Measurements from ENCODE around the gene RNF175.
"Not testable (repeated sequence)": the region's sequence is repeated elsewhere in the genome, so short reads cannot be mapped to it uniquely, and the experiment has no call there.

The RNF175 gene

DNA sequence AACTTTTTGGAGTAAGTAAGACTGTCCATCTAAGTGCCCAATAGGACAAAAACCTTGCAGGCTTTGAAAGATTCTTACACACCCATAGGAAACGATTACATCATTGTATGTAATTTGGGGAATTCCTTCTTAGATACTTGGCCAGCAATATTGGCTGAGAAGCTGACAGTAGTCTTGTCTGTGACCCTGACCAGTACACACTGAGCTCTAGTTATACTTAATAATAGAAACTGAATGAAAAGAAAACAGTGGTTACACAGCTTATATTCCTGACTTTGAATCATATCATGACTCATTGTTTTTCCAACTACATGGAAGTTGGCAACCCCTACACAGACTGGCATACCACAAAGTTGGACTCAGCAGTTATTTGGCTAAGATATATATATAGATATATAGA is 82.8 kb downstream of the RNF175 start:
- no peak for DNase-seq (ENCODE audit: low spot score)

DNA sequence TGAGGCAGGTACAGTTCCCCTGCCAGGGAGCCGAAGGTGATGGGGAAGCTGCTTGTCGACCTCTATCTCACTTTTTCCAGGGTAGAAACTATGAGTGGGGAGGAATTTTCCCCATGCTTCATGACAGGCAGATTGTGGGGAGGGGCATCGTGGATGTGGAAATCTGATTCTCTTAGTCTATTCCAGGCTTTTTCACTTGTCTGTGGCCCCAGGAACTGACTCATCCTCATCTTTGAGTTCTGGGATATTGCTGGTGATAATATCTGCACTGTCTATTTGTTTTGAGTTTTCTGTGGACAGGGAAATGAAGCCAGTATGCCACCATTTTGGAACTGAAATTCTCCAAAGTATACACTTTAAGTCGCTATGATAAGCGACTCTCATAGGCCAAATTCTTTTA is 83.3 kb downstream of the RNF175 start:
- no peak for DNase-seq (ENCODE audit: low spot score)

DNA sequence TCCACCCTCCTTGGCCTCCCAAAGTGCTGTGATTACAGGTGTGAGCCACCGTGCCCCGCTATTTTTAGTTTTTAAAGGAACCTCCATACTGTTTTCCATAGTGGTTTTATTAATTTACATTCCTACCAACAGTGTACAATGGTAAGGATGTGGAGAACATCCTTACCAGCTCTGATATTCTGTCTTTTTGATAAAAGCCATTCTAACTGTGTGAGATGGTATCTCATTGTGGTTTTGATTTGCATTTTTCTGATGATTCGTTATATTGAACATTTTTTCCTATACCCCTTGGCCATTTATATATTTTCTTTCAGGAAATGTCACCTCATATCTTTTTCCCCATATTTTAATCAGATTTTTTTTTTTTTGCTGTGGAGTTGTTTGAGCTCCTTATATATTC is 90.0 kb downstream of the RNF175 start:
- no peak for DNase-seq (ENCODE audit: low spot score)

DNA sequence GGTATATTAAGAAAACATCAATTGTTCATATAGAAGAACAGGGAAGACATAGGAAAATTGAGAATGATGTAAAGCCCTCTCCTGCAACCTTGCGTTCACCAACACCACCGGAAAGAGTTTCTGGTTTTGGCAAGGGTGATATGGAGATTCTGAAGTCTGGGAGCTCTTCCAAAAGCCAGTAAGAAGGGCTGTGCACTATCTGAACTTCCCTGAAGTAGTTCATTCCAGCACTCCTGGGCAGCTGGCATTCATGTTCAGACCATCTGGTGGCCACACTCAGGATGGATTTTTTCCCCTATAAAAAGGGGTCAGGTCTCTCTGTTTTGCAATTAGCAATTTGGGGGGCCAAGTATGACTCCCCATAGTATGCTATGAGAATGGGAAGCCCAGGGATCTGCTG is 91.2 kb downstream of the RNF175 start:
- DNase-seq (ENCODE audit: low spot score), result no peak

DNA sequence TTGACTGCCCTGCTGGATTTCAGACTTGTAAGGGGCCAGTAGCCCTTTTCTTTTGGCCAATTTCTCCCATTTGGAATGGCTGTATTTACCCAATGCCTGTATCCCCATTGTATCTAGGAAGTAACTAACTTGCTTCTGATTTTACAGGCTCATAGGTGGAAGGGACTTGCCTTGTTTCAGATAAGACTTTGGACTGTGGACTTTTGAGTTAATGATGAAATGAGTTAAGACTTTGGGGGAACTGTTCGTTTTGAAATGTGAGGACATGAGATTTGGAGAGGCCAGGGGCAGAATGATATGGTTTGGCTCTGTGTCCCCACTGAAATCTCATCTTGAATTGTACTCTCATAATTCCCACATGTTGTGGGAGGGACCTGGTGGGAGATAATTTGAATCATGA is 93.3 kb downstream of the RNF175 start:
- not testable (repeated sequence) for DNase-seq (ENCODE audit: low spot score)

DNA sequence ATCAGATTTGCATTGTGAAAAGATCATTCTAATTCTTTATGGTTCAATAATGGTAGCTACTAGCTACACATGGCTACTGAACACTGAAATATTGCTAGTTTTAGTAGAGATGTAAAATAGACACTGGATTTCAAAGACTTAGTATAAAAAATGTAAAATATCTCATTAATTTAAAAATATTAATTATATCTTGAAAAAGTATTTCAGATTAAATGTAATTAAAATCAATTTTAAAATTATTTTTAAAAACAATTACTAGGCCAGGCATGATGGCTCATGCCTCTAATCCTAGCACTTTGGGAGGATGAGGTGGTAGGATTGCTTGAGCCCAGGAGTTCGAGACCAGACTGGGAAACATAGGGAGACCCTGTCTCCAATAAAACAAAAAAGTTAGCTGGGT is 96.2 kb downstream of the RNF175 start:
- no peak for DNase-seq (ENCODE audit: low spot score)

DNA sequence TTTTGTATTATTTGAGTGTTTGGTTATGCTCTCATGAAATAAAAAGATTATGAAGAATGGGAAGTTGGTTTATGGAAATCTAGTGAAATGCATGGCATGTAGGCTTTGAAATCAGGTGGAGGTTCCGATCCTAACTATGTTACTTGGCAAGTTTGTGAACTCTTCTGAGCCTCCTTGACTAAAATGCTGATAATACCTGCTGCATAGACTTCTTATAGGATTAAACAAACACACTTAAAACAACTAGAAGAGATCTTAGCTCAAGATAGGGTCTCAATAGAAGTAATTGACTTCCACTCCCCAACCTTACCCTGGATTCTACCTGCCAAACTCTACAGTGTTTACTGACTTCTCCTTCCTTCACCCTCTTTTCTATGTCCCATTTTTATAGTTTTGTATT is 97.9 kb downstream of the RNF175 start:
- no peak for DNase-seq (ENCODE audit: low spot score)

DNA sequence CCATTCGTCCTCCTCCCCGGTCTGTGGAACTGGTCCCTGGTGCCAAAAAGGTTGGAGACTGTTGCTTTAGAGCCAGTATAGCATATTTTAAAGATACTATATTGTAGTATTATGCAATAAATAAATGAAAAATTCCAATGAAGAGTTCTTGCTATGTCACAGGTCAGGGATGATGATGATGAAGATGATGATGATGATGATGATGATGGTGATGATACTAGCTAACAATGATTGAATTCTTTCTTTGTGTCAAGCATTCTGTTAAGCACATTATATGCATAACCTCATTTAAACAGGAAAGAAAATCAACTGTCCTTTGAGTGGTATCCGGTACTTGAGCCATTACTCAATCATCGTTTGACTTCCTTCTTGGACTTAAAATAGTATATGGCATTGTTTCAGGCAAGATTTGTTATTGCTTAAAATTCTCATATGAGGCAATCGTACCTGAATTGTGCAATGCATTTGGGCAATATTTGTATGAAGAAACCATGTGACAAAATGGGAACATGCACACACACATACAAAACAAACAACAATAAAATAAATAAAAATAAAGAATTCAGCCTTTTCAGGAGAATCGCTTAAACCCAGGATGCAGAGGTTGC is 98.5 kb downstream of the RNF175 start:
- DNase-seq (ENCODE audit: low spot score), result no peak

All from activated CD4-positive, alpha-beta T cell treated with anti-CD3 and anti-CD28 coated beads, Interleukin-2, Interleukin-4, amounts not matched to agents 100 ng/mL and 50 ng/mL, durations not matched to agents 16 hours and 8 hours (primary cell).